Astrocyte of the spinal cord (primary cell): ENCODE data around the gene ATRNL1.

ENCODE experiments used
- DNase-seq: peaks from one replicate; pipeline ENCODE4 v3.0.0; 2011; ENCODE audit warnings: low read depth, low spot score
- H3K4me3 ChIP-seq: 2 replicates; pipeline ENCODE4 v1.5.1; 2011; ENCODE audit warnings: low read depth, mild to moderate bottlenecking, low read length, moderate library complexity
- in situ Hi-C: cut with HindIII; loops from 2 replicates; pipeline ENCODE4 v1.10.0; 2017; ENCODE audit warnings: low sequenced_read_pairs
- TF ChIP-seq, protein P1 (sequence below): IDR thresholded peaks from 2 replicates; pipeline ENCODE4 v1.5.1; 2012; ENCODE audit warnings: low read depth, mild to moderate bottlenecking, low read length, inconsistent platforms

The ATRNL1 gene

DNA sequence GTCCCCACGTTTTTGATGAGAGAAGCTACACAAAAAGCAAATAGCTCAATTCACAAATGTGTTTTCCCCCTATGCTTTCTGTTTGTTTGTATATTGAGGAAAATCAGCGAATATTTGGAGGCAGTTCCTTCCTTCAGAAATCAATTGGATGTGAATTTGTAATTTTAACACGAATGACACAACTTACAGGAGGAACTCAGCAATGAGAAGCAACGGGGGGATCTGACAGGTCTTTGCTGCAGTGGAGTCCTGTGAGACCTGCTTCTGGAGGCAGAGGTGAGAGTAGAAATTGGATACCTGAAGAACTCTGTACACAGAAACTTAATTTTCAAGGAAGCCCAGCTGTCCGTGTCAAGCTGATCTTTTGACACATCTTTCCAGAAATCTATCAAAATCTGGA is 809.4 kb downstream of the ATRNL1 start:
- H3K4me3 ChIP-seq, result no peak overlapping the region
- no peak for DNase-seq
- TF ChIP-seq, protein P1, sequence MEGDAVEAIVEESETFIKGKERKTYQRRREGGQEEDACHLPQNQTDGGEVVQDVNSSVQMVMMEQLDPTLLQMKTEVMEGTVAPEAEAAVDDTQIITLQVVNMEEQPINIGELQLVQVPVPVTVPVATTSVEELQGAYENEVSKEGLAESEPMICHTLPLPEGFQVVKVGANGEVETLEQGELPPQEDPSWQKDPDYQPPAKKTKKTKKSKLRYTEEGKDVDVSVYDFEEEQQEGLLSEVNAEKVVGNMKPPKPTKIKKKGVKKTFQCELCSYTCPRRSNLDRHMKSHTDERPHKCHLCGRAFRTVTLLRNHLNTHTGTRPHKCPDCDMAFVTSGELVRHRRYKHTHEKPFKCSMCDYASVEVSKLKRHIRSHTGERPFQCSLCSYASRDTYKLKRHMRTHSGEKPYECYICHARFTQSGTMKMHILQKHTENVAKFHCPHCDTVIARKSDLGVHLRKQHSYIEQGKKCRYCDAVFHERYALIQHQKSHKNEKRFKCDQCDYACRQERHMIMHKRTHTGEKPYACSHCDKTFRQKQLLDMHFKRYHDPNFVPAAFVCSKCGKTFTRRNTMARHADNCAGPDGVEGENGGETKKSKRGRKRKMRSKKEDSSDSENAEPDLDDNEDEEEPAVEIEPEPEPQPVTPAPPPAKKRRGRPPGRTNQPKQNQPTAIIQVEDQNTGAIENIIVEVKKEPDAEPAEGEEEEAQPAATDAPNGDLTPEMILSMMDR, result no peak
- in situ Hi-C loops, result no loop called here

DNA sequence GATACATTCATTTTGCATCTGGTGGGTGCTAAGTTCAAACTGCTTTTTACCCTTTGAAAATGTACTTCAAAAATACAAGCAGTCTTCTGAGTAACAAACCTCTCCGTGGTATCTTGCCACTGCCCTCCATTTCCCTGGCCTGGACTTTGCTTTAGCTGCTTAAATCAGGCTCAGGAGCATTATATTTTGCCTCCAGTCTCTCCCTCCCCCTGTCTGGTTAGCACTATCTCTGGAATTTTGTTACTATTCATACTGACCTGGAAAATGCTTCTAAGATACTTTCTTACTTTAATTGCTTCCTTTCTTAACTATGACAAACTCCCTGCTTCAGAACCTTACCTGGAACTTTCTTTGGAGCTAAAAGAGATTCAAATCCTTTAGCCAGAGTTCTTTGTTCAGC is 810.0 kb downstream of the ATRNL1 start:
- TF ChIP-seq, protein P1, result no peak

GRCh38 chr10:115903845-115904244 is 810.7 kb downstream of the ATRNL1 start:
- H3K4me3 ChIP-seq, result no peak overlapping the region
- TF ChIP-seq, protein P1, result no peak
- no peak for DNase-seq
- in situ Hi-C loops, result no loop called here

More for the DNA sequence above, 810.0 kb downstream of the ATRNL1 start:
- no peak for DNase-seq
- in situ Hi-C loops, result no loop called here
- H3K4me3 ChIP-seq, result no peak overlapping the region

- H3K4me3 ChIP-seq, result no peak overlapping the region
- TF ChIP-seq, protein P1, result no peak
- no peak for DNase-seq
- in situ Hi-C loops, result no loop called here
Measured at GRCh38 chr10:115909037-115909436, 815.9 kb downstream of the ATRNL1 start.

GRCh38 chr10:115909962-115910731 is 817.0 kb downstream of the ATRNL1 start:
- TF ChIP-seq, protein P1, result no peak
- DNase-seq, result no peak
- in situ Hi-C loops, result no loop called here
- no peak overlapping the region for H3K4me3 ChIP-seq

- TF ChIP-seq, protein P1, result no peak
- no peak for DNase-seq
- no peak overlapping the region for H3K4me3 ChIP-seq
- in situ Hi-C loops, result no loop called here
Measured at GRCh38 chr10:115914475-115914874, 821.3 kb downstream of the ATRNL1 start.

GRCh38 chr10:115915429-115915828 is 822.3 kb downstream of the ATRNL1 start:
- no peak for DNase-seq
- in situ Hi-C loops, result no loop called here
- TF ChIP-seq, protein P1, result no peak
- H3K4me3 ChIP-seq, result no peak overlapping the region
